Right ventricle myocardium inferior (tissue), 1 donor: ENCODE data around the gene OR2Y1. TPM values are rescaled to one million over a fixed set of nuclear protein-coding genes. Genes with fewer than 3 reads are reported as not detected.
"Not testable (repeated sequence)": the region's sequence is repeated elsewhere in the genome, so short reads cannot be mapped to it uniquely, and the experiment has no call there.

Source experiments
- ATAC-seq: fragments of 200-7000 bp; cut with Tn5 transposase; one replicate; pipeline ENCODE4 v1.9.1; 2020; ENCODE audit warnings: mild to moderate bottlenecking, moderate library complexity
- DNase-seq: peaks from one replicate; pipeline ENCODE4 v3.0.0; 2021; ENCODE audit errors: missing footprints
- intact Hi-C: fragments of 100-400 bp; cut with DNase I; formaldehyde crosslinking; loops from one replicate; pipeline ENCODE4 v1.11.0; 2022
- total RNA-seq: library from RNA; stranded (reverse); fragmentation: NEBNext Ultra II Directional; extraction: Animal tissue kit (Norgen Biotek cat#: 25700); gene quantifications from one replicate; pipeline ENCODE4 v1.2.1, GENCODE V29; 2021
- donor health status: DM: no; HTN: yes; CAD: no; lungs with severe emphysema.

The OR2Y1 gene
- total RNA-seq, 1 donor from 2014 or later: not detected

GRCh38 chr5:180755601-180756000 is 15.7 kb upstream of the OR2Y1 start:
- ATAC-seq: no peak
- no peak for DNase-seq
- intact Hi-C loops: no loop called here

- ATAC-seq (no peak), DNase-seq (no peak)
- intact Hi-C loops: no loop called here
These were observed 4.4 kb upstream of the OR2Y1 start for GRCh38 chr5:180744253-180744652.

- ATAC-seq (no peak), DNase-seq (no peak)
- intact Hi-C loops: no loop called here
These were observed 2.9 kb upstream of the OR2Y1 start for GRCh38 chr5:180742727-180743126.

GRCh38 chr5:180740953-180741352 is 1.1 kb upstream of the OR2Y1 start:
- ATAC-seq, intact Hi-C loops, DNase-seq: not testable (repeated sequence)

- DNase-seq (no peak), ATAC-seq (no peak)
- intact Hi-C loops: no loop called here
These were observed 587 bp downstream of the OR2Y1 start for GRCh38 chr5:180739271-180739670.

- no peak for DNase-seq
These were observed 3.3 kb downstream of the OR2Y1 start for GRCh38 chr5:180736536-180736935.

GRCh38 chr5:180724944-180725343 is 14.9 kb downstream of the OR2Y1 start:
- intact Hi-C loops: no loop called here
- DNase-seq (no peak), ATAC-seq (no peak)

More at GRCh38 chr5:180736536-180736935, 3.3 kb downstream of the OR2Y1 start:
- no peak for ATAC-seq
- intact Hi-C loops: no loop called here

- DNase-seq (no peak), ATAC-seq (no peak)
- intact Hi-C loops: no loop called here
These were observed 15.9 kb downstream of the OR2Y1 start for GRCh38 chr5:180723936-180724335.

- intact Hi-C loops: no loop called here
- no peak for ATAC-seq
- DNase-seq: no peak
These were observed 19.4 kb downstream of the OR2Y1 start for GRCh38 chr5:180720486-180720885.

- ATAC-seq: no peak
- intact Hi-C loops: no loop called here
- no peak for DNase-seq
These were observed 20.1 kb downstream of the OR2Y1 start for GRCh38 chr5:180719781-180720180.

GRCh38 chr5:180718810-180719453 is 20.9 kb downstream of the OR2Y1 start:
- no peak for ATAC-seq
- no peak for DNase-seq
- intact Hi-C loops: no loop called here

GRCh38 chr5:180717989-180718388 is 21.9 kb downstream of the OR2Y1 start:
- DNase-seq: no peak
- no peak for ATAC-seq
- intact Hi-C loops: no loop called here

- no peak for DNase-seq
- ATAC-seq: no peak
- intact Hi-C loops: no loop called here
These were observed 35.5 kb downstream of the OR2Y1 start for GRCh38 chr5:180704362-180704761.

- intact Hi-C loops: no loop called here
- ATAC-seq (no peak), DNase-seq (no peak)
These were observed 35.9 kb downstream of the OR2Y1 start for GRCh38 chr5:180703912-180704311.

- DNase-seq, intact Hi-C loops, ATAC-seq: not testable (repeated sequence)
These were observed 36.5 kb downstream of the OR2Y1 start for GRCh38 chr5:180703371-180703770.

GRCh38 chr5:180700440-180700839 is 39.4 kb downstream of the OR2Y1 start:
- intact Hi-C loops, DNase-seq, ATAC-seq: not testable (repeated sequence)

GRCh38 chr5:180699042-180699441 is 40.8 kb downstream of the OR2Y1 start:
- intact Hi-C loops: no loop called here

GRCh38 chr5:180696116-180696515 is 43.7 kb downstream of the OR2Y1 start:
- ATAC-seq (no peak), DNase-seq (no peak)
- intact Hi-C loops: no loop called here

More at GRCh38 chr5:180699042-180699441, 40.8 kb downstream of the OR2Y1 start:
- DNase-seq: no peak
- ATAC-seq: no peak

GRCh38 chr5:180692429-180692828 is 47.4 kb downstream of the OR2Y1 start:
- ATAC-seq (no peak), DNase-seq (no peak)
- intact Hi-C loops: no loop called here

- intact Hi-C loops: no loop called here
- no peak for DNase-seq
These were observed 48.8 kb downstream of the OR2Y1 start for GRCh38 chr5:180691046-180691445.

GRCh38 chr5:180690562-180690961 is 49.3 kb downstream of the OR2Y1 start:
- ATAC-seq (no peak), DNase-seq (no peak)
- intact Hi-C loops: no loop called here

More at GRCh38 chr5:180691046-180691445, 48.8 kb downstream of the OR2Y1 start:
- ATAC-seq: no peak
